Measurements from ENCODE around the gene LTBP1. TPM values are rescaled to one million over a fixed set of nuclear protein-coding genes. Genes with fewer than 3 reads are reported as not detected.

Gene LTBP1
- total and polyA plus RNA-seq, 2 of the 13 experiments (the other 11 are each of a cell fraction or from before 2014, with no cell fraction given): 0.12 to 0.22 TPM

GRCh38 chr2:33219850-33220275 lies 273.1 kb downstream of the LTBP1 start:
- H3K4me1 ChIP-seq (ENCODE audit: insufficient read depth, low read length): no peaks in the 10 kb centered on the region
- H3K36me3 ChIP-seq (replicated peaks in 1 of 2; ENCODE audit: control insufficient read depth in 1 of 2, insufficient read depth in 2 of 2, low read length in 2 of 2): no peaks in the 10 kb centered on the region
- no peaks in the 10 kb centered on the region for H4K20me1 ChIP-seq (ENCODE audit: insufficient read depth, low read length)
- ATAC-seq: no peak
- ChIA-PET POLR2A (no interaction called here), CTCF (ENCODE audit: low intra/inter-chr PET ratio, low total read pairs) (no interaction called here)
- no peak for FAIRE-seq
- H3K79me2 ChIP-seq (ENCODE audit: insufficient read depth, low read length): no peaks in the 10 kb centered on the region
- H3K4me3 ChIP-seq (replicated peaks in 1 of 3; ENCODE audit: insufficient read depth in 1 of 3, low read depth in 2 of 3, low read length in 3 of 3): no peak overlapping the region
- H3K27ac ChIP-seq (ENCODE audit: extremely low read length, insufficient read depth, low read length): no peak overlapping the region
- no peak for DNase-seq (ENCODE audit: low spot score)
- no peaks in the 10 kb centered on the region for H3K27me3 ChIP-seq (ENCODE audit: control insufficient read depth in 1 of 2, insufficient read depth in 2 of 2, low read length in 2 of 2)
- no TSS peak for BruUV-seq (replicated peaks)
- no peaks in the 10 kb centered on the region for H3K9me3 ChIP-seq (ENCODE audit: low read length)
- in situ Hi-C loops (cut with HindIII; ENCODE audit: extremely low pct_ligation_motif_present, low pct_unique_long_range_greater_than_20kb) (no loop called here), intact Hi-C loops (cut with micrococcal nuclease; ENCODE audit: unreplicated experiment) (no loop called here)
- H3K9ac ChIP-seq (ENCODE audit: insufficient read depth, low read depth, low read length): no peak overlapping the region
- no peak overlapping the region for H2AFZ ChIP-seq (ENCODE audit: low read length)
- H3K4me2 ChIP-seq (ENCODE audit: low read depth, low read length): no peak overlapping the region
- TF ChIP-seq ZNF567 (CRISPR knock-in tag; IDR thresholded peaks at IDR 0.05; ENCODE audit: borderline replicate concordance): no peak
- TF ChIP-seq CEBPB (IDR thresholded peaks at IDR 0.05; ENCODE audit: borderline replicate concordance, low read depth, low read length): peak; percentile 30; the same call in 1 of the 2 replicates
- TF ChIP-seq FOXM1 (CRISPR knock-in tag; IDR thresholded peaks at IDR 0.05): no peak
- TF ChIP-seq ATF7 (IDR thresholded peaks at IDR 0.05): peak; percentile 87
- no peak for TF ChIP-seq ATF7 (CRISPR knock-in tag; IDR thresholded peaks at IDR 0.05)
- TF ChIP-seq CBX2 (IDR thresholded peaks at IDR 0.05; ENCODE audit: low read depth, low read length): no peak
- no peak for TF ChIP-seq CBX2 (CRISPR knock-in tag; IDR thresholded peaks at IDR 0.05; ENCODE audit: low read depth)
- no peak for TF ChIP-seq ZBTB21 (CRISPR knock-in tag; IDR thresholded peaks at IDR 0.05)
- TF ChIP-seq E2F1 (CRISPR knock-in tag; IDR thresholded peaks at IDR 0.05): no peak
- no peak for TF ChIP-seq ZNF234 (CRISPR knock-in tag; conservative IDR thresholded peaks at IDR 0.05)
- no peak for TF ChIP-seq ZFP62 (CRISPR knock-in tag; IDR thresholded peaks at IDR 0.05)
- TF ChIP-seq ZNF646 (CRISPR knock-in tag; IDR thresholded peaks at IDR 0.05): no peak
- 0% methylated on average over 2 of the region's 2 CpGs for WGBS (ENCODE audit: low lambda C conversion rate)

Measured in HepG2 (cell line).